GM18498 (cell line): ENCODE measurements around the gene SH2D7.
"Not testable (repeated sequence)": the region's sequence is repeated elsewhere in the genome, so short reads cannot be mapped to it uniquely, and the experiment has no call there.

Experiments used
- ATAC-seq: cut with Tn5 transposase; IDR thresholded peaks from one replicate; pipeline ENCODE4 v1.9.1; 2021; ENCODE audit warnings: mild to moderate bottlenecking, moderate library complexity; ENCODE audit not compliant: unreplicated experiment

The SH2D7 gene

DNA sequence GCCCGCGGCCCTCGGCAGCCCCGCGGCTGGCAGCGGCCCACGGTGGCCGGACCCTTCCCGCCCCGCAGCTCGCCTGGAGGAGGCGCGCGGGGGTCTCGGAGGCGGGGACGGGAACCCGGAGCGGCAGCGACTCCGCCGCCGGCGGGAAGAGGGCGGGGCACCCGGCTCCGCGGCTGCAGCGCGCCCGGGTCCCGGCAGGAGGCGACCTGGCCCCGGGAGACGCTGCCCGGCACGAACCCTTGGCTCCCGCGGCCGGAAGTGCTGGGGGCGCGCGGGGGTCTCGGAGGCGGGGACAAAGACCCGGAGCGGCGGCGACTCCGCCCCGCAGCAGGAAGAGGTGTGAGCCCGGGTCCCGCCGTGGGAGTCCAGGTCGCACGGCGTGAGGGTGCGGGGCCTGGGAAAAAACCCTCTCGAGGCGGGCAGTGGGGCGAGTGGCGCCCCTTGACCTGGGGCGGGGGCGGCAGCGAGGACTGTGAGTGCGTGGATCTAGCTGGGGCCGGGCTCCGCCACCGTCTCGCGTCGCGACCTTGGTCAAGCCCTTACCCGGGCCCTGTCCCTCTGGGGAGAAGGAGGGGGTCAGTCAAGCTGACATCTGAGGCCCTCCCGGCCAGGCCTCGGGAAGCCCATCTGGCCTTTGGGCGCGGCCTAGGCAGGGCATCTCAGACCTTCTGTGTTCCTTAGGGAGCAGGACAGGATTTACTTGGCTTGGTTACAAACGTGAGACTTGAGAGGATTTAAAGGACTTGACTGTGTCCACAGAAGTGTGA is 39.1 kb downstream of the SH2D7 start, which contains the start of gene CIB2:
Gene CIB2 (minus strand): TSS at position 151 of the 767 bp plus-strand sequence. CDS start 230 bp downstream, outside the sequence.
- ATAC-seq: peak; percentile 89

DNA sequence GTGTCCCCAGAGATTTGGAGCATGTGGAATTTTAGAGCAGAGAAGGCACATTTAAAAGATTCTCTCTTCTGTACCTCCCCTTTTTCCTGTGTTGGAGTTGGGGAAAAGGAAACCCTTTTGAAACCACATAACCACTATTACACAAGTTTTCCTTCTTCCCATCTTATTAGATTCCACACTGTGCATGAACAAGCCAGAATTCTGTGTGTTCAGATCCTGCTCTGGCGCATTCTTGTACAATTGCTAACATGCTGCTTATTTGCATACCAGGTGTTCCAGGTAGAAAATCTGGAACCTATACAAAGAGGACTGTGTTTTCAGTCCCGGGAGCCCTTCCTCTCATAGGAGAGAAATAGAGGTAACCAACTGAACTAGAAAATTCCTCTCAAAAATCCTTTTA is 41.4 kb downstream of the SH2D7 start:
- ATAC-seq: no peak

DNA sequence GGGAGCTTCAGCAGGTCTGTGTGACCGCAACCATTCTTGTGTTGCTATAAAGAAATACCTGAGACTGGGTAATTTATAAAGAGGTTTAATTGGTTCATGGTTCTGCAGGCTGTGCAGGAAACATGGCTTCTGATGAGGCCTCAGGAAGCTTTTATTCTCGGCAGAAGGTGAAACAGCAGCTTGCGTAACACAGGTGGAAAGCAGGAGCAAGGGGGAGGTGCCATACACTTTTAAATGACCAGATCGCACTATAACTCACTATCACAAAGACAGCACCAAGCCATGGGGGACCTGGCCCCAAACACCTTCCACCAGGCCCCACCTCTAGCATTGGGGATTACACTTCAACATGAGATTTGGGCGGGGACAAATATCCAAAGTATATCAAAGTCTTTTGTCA is 47.2 kb downstream of the SH2D7 start:
- no peak for ATAC-seq

DNA sequence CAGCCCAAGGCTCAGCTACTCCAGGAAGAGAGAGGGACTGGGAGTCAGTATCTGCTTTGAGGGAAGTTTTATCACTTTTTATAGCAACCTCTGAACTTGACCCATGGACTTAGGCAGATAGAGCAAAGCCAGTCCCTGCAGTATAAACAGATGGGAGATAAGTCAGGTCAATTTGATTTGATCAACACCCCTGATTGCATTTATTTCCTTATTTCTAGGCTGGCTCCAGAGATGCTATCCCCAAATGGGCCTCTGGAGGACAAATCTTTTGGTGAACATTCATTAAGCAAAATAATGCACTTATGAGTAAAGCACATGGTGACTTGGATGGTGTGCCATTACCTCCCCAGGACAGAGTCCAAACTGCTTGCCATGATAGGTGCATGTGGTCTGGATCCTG is 47.9 kb downstream of the SH2D7 start:
- ATAC-seq: no peak

DNA sequence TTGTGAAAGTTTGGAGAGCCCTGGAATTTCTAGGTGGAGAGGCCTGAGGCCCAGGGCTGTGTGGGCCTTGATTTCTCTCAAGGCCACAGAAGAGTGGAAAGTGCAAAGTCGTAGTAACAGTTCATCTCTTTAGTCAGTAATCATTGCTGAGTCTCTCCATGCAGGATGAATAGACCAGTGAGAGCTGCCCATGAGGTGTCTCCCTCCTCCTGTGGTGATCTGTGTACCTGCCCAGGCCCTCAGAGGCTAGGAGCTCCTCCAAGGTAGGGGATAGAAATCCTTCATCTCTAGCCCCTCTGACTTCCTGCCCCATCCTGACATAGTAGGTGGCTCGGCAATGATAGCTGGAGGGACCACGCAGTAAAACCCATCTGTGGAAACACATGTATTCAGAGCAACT is 50.0 kb downstream of the SH2D7 start:
- no peak for ATAC-seq

DNA sequence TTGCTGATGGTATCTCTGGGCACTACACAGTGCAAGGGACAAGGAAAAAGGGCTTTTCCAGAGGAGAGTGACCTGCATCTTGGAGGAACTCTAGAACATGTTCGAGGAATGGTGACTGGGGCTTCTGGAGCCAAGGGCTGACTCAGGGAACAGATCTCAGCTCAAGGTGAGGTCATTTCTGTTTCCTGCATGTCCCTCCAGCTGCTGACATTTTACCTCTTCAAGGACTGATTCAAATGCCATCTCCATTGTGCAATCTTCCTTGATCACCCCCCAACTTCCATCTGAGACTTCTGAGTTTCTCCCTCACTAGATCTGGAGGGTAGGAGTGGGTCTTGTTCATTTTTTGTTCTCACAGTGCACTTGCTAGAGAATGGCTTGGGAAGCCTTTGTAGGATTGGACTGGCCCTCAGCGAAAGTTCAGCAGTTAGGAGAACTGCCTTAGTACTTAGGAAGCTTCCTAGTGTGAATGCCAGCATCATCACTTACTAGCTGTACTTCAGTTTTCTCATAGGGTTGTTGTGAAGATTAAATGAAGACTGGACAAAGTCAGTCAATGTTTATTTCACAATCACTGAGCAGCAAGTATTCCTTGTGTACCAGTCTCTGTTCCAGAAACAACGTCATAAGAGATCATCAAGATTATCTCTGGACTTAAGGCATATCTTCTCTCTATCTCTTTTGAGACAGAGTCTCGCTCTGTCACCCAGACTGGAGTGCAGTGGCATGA is 54.2 kb downstream of the SH2D7 start:
- ATAC-seq: no peak

DNA sequence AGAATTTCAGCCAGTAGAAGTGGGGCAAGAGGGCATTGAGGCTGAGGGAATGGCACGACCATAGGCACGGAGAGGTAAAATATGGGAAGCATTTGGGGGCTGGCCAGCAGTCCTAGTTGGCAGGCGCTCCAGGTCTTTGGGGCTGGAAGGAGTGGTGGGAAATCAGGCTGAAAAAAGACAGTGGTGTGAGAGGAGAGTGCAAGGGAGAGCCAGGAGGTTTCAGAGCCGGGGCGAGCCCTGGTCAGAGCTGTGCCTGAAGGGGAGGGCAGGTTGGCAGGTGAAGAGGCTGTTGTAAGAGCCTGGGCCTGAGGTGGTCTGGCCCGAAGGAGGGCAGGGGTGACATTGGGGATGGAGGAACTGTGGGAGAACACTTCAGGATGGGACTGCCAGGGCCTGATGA is 55.2 kb downstream of the SH2D7 start:
- ATAC-seq: no peak

- ATAC-seq: no peak
These were observed 56.2 kb downstream of the SH2D7 start for GRCh38 chr15:78148392-78149067.

- ATAC-seq: peak; percentile 81
These were observed 56.9 kb downstream of the SH2D7 start, which contains the start of gene IDH3A for GRCh38 chr15:78149068-78149804. TSS of gene IDH3A (plus strand) at chr15:78149362. CDS start at chr15:78149404, 42 bp downstream.

DNA sequence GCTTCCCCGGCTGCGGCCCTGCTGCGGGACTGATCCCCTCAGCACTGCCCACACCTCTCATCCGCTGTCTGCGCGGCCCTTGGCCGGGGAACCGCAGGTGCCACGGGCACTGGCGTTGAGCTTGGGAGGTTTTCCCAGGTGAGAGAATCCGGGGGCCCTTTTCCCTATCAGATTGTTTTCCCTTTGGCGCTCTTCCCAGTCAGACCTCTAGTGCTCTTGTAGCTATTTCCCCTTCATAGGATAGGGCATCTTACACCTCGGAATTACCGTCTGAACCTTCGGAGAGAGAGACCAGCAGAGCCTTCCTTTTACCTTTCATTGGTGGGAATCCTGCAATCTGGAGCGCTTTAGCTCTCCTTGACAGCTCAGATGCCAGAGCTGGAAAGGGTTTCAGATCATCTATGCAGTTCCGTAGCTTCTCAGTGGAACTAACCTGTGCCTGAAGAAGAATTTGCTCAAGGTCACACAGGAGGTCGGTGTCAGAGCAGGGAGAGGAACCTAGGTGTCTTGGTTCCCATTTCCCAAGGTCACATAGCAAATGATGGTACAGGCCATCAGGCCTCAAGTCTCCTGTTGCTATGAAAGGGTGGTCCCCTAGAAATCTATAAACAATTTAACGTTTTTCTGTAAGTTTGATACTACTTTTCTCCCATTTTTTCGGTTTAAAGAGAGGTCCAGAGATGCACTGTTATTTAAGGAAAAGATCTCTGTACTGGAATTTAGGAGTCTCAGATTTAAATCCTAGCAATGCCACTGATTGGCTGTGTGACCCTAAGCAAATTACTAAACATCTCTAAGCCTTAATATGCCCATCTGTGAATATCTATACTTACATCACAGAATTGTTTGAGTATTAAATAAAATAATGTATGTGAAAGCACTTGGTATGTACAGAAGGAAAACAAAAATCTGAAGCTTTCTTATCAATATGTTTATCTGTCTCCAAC is 57.7 kb downstream of the SH2D7 start:
- ATAC-seq: no peak

DNA sequence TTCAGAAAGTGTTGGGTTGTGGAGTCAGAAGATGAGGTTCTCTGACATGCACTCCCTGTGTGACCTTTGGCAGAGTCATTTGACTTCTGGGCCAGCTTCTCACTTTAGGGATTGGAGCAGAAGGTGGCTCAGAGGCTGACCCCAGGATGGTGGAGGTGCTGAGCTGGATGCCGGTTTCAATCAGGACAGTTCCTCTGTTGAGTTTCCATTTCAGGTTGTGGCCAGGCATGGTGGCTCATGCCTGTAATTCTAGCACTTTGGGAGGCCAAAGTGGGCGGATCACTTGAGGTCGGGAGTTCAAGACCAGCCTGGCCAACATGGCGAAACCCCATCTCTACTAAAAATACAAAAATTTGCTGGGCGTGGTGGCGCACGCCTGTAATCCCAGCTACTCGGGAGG is 58.7 kb downstream of the SH2D7 start:
- ATAC-seq: not testable (repeated sequence)
